OCI-LY3 (cell line): Measurements from ENCODE around the gene GPBP1.

ENCODE experiments used
- H2AFZ ChIP-seq: fragments of 200-600, 300-600 bp; shearing (Covaris generic); 2 replicates; pipeline ENCODE4 v1.6.0; 2014; ENCODE audit warnings: antibody characterized with exemption, low read depth, low read length
- H3K27ac ChIP-seq: fragments of 200-600, 300-600 bp; sonication (generic); 2 replicates; pipeline ENCODE4 v1.5.1; 2014; ENCODE audit warnings: mild to moderate bottlenecking, low read length, moderate library complexity, mixed read lengths
- H3K27me3 ChIP-seq: fragments of 200-600, 300-600 bp; sonication (generic); 2 replicates; pipeline ENCODE4 v1.6.1; 2014; ENCODE audit warnings: low read depth, low read length, mixed read lengths
- H3K36me3 ChIP-seq: fragments of 200-600, 300-600 bp; sonication (generic); replicated peaks from 2 replicates; pipeline ENCODE3; 2014; ENCODE audit warnings: low read depth, low read length, mixed read lengths
- H3K4me1 ChIP-seq: fragments of 300-600, 200-600 bp; sonication (generic); 2 replicates; pipeline ENCODE4 v1.6.1; 2014; ENCODE audit warnings: low read length, mixed read lengths
- H3K4me2 ChIP-seq: fragments of 200-600, 300-600 bp; sonication (generic); 2 replicates; pipeline ENCODE4 v1.6.1; 2014; ENCODE audit warnings: low read length, mixed read lengths
- H3K4me3 ChIP-seq: fragments of 300-600, 200-600 bp; sonication (generic); 2 replicates; pipeline ENCODE4 v1.5.1; 2014; ENCODE audit warnings: antibody characterized with exemption, mild to moderate bottlenecking, low read length, moderate library complexity
- H3K79me2 ChIP-seq: fragments of 300-600, 200-600 bp; shearing (Covaris generic); 2 replicates; pipeline ENCODE4 v1.6.1; 2014; ENCODE audit warnings: mild to moderate bottlenecking, low read length, mixed read lengths
- H3K9ac ChIP-seq: fragments of 300-600, 200-600 bp; shearing (Covaris generic); 2 replicates; pipeline ENCODE4 v1.6.0; 2014; ENCODE audit warnings: mild to moderate bottlenecking, low read length, moderate library complexity
- H3K9me3 ChIP-seq: fragments of 200-600, 300-600 bp; shearing (Covaris generic); 2 replicates; pipeline ENCODE4 v1.6.1; 2014; ENCODE audit warnings: low read length, mixed read lengths; ENCODE audit not compliant: insufficient read depth
- H4K20me1 ChIP-seq: fragments of 200-600, 300-600 bp; sonication (generic); 2 replicates; pipeline ENCODE4 v1.6.1; 2016; ENCODE audit warnings: low read length, mixed read lengths; ENCODE audit not compliant: insufficient read depth
- CTCF ChIP-seq: fragments of 200-600, 300-600 bp; sonication (generic); IDR thresholded peaks from 2 replicates; pipeline ENCODE4 v1.5.1; 2014; ENCODE audit warnings: antibody characterized with exemption, low read length, low read depth
- EZH2phosphoT487 ChIP-seq: fragments of 200-600 bp; shearing (Covaris generic); IDR thresholded peaks from 2 replicates; pipeline ENCODE4 v1.6.1; 2018; ENCODE audit warnings: antibody characterized with exemption, mixed run types, low read depth

The GPBP1 gene

GRCh38 chr5:57313716-57314115 is 139.9 kb downstream of the GPBP1 start:
- TF ChIP-seq EZH2phosphoT487 (no peak), CTCF (no peak)
- H2AFZ ChIP-seq: no peak overlapping the region
- no peaks in the 10 kb centered on the region for H3K27me3 ChIP-seq
- H3K4me2 ChIP-seq: no peak overlapping the region
- no peaks in the 10 kb centered on the region for H3K36me3 ChIP-seq
- no peaks in the 10 kb centered on the region for H3K9me3 ChIP-seq
- H3K27ac ChIP-seq: no peak overlapping the region
- no peaks in the 10 kb centered on the region for H4K20me1 ChIP-seq
- H3K4me1 ChIP-seq: no peaks in the 10 kb centered on the region
- H3K4me3 ChIP-seq: no peak overlapping the region
- H3K79me2 ChIP-seq: no peaks in the 10 kb centered on the region
- no peak overlapping the region for H3K9ac ChIP-seq
